Measurements from ENCODE around the gene GPAM.

GPAM gene

GRCh38 chr10:112223725-112224124, 40.2 kb upstream of the GPAM start:
- Mint-ChIP-seq H3K36me3 (ENCODE audit: low read depth) (no peaks in the 10 kb centered on the region), H3K4me1 (ENCODE audit: low read depth) (no peaks in the 10 kb centered on the region), H3K27me3 (ENCODE audit: low read depth) (no peaks in the 10 kb centered on the region), H3K4me3 (no peak overlapping the region), H3K9me3 (no peaks in the 10 kb centered on the region), H3K27ac (no peak overlapping the region)
- no peak for DNase-seq (ENCODE audit: low spot score)

- Mint-ChIP-seq H3K27ac (no peak overlapping the region), H3K4me3 (no peak overlapping the region), H3K36me3 (ENCODE audit: low read depth) (no peaks in the 10 kb centered on the region), H3K27me3 (ENCODE audit: low read depth) (no peaks in the 10 kb centered on the region), H3K9me3 (no peaks in the 10 kb centered on the region), H3K4me1 (ENCODE audit: low read depth) (no peaks in the 10 kb centered on the region)
- no peak for DNase-seq (ENCODE audit: low spot score)
Observed at GRCh38 chr10:112222799-112223198, 39.2 kb upstream of the GPAM start.

GRCh38 chr10:112221545-112221944, 38.0 kb upstream of the GPAM start:
- DNase-seq (ENCODE audit: low spot score): no peak
- no peaks in the 10 kb centered on the region for H3K4me1 Mint-ChIP-seq (ENCODE audit: low read depth)
- no peaks in the 10 kb centered on the region for H3K27me3 Mint-ChIP-seq (ENCODE audit: low read depth)
- H3K27ac Mint-ChIP-seq: no peak overlapping the region
- no peaks in the 10 kb centered on the region for H3K36me3 Mint-ChIP-seq (ENCODE audit: low read depth)
- H3K4me3 Mint-ChIP-seq: no peak overlapping the region
- H3K9me3 Mint-ChIP-seq: no peaks in the 10 kb centered on the region

GRCh38 chr10:112218960-112219359, 35.4 kb upstream of the GPAM start:
- no peaks in the 10 kb centered on the region for H3K4me1 Mint-ChIP-seq (ENCODE audit: low read depth)
- H3K9me3 Mint-ChIP-seq: no peaks in the 10 kb centered on the region
- H3K27ac Mint-ChIP-seq: no peak overlapping the region
- H3K27me3 Mint-ChIP-seq (ENCODE audit: low read depth): no peaks in the 10 kb centered on the region
- H3K36me3 Mint-ChIP-seq (ENCODE audit: low read depth): no peaks in the 10 kb centered on the region
- no peak for DNase-seq (ENCODE audit: low spot score)
- no peak overlapping the region for H3K4me3 Mint-ChIP-seq

- Mint-ChIP-seq H3K4me1 (ENCODE audit: low read depth) (no peaks in the 10 kb centered on the region), H3K27me3 (ENCODE audit: low read depth) (no peaks in the 10 kb centered on the region), H3K4me3 (no peak overlapping the region), H3K9me3 (no peaks in the 10 kb centered on the region), H3K27ac (no peak overlapping the region), H3K36me3 (ENCODE audit: low read depth) (no peaks in the 10 kb centered on the region)
- DNase-seq (ENCODE audit: low spot score): no peak
Observed at GRCh38 chr10:112218036-112218390, 34.4 kb upstream of the GPAM start.

- Mint-ChIP-seq H3K36me3 (ENCODE audit: low read depth) (no peaks in the 10 kb centered on the region), H3K9me3 (no peaks in the 10 kb centered on the region), H3K27ac (no peak overlapping the region), H3K27me3 (ENCODE audit: low read depth) (no peaks in the 10 kb centered on the region), H3K4me1 (ENCODE audit: low read depth) (no peaks in the 10 kb centered on the region), H3K4me3 (no peak overlapping the region)
- no peak for DNase-seq (ENCODE audit: low spot score)
Observed at GRCh38 chr10:112217386-112218035, 33.9 kb upstream of the GPAM start.

GRCh38 chr10:112216966-112217365, 33.4 kb upstream of the GPAM start:
- no peak for DNase-seq (ENCODE audit: low spot score)
- no peak overlapping the region for H3K27ac Mint-ChIP-seq
- H3K4me1 Mint-ChIP-seq (ENCODE audit: low read depth): no peaks in the 10 kb centered on the region
- H3K4me3 Mint-ChIP-seq: no peak overlapping the region
- no peaks in the 10 kb centered on the region for H3K9me3 Mint-ChIP-seq
- no peaks in the 10 kb centered on the region for H3K36me3 Mint-ChIP-seq (ENCODE audit: low read depth)
- H3K27me3 Mint-ChIP-seq (ENCODE audit: low read depth): no peaks in the 10 kb centered on the region

GRCh38 chr10:112216151-112216550, 32.6 kb upstream of the GPAM start:
- H3K4me3 Mint-ChIP-seq: no peak overlapping the region
- no peak overlapping the region for H3K27ac Mint-ChIP-seq
- H3K9me3 Mint-ChIP-seq: no peaks in the 10 kb centered on the region
- no peaks in the 10 kb centered on the region for H3K4me1 Mint-ChIP-seq (ENCODE audit: low read depth)
- no peaks in the 10 kb centered on the region for H3K36me3 Mint-ChIP-seq (ENCODE audit: low read depth)
- no peak for DNase-seq (ENCODE audit: low spot score)
- H3K27me3 Mint-ChIP-seq (ENCODE audit: low read depth): no peaks in the 10 kb centered on the region

GRCh38 chr10:112215342-112215774, 31.8 kb upstream of the GPAM start:
- Mint-ChIP-seq H3K9me3 (no peaks in the 10 kb centered on the region), H3K27ac (no peak overlapping the region), H3K27me3 (ENCODE audit: low read depth) (no peaks in the 10 kb centered on the region), H3K4me3 (no peak overlapping the region), H3K4me1 (ENCODE audit: low read depth) (no peaks in the 10 kb centered on the region), H3K36me3 (ENCODE audit: low read depth) (no peaks in the 10 kb centered on the region)
- DNase-seq (ENCODE audit: low spot score): no peak

- DNase-seq (ENCODE audit: low spot score): no peak
- Mint-ChIP-seq H3K27me3 (ENCODE audit: low read depth) (no peaks in the 10 kb centered on the region), H3K4me3 (no peak overlapping the region), H3K27ac (no peak overlapping the region), H3K4me1 (ENCODE audit: low read depth) (no peaks in the 10 kb centered on the region), H3K36me3 (ENCODE audit: low read depth) (no peaks in the 10 kb centered on the region), H3K9me3 (no peaks in the 10 kb centered on the region)
Observed at GRCh38 chr10:112214298-112214926, 30.8 kb upstream of the GPAM start.

GRCh38 chr10:112213836-112214235, 30.3 kb upstream of the GPAM start:
- Mint-ChIP-seq H3K4me1 (ENCODE audit: low read depth) (no peaks in the 10 kb centered on the region), H3K36me3 (ENCODE audit: low read depth) (no peaks in the 10 kb centered on the region), H3K27me3 (ENCODE audit: low read depth) (no peaks in the 10 kb centered on the region), H3K4me3 (no peak overlapping the region), H3K27ac (no peak overlapping the region), H3K9me3 (no peaks in the 10 kb centered on the region)
- no peak for DNase-seq (ENCODE audit: low spot score)

GRCh38 chr10:112213098-112213823, 29.7 kb upstream of the GPAM start:
- no peak overlapping the region for H3K27ac Mint-ChIP-seq
- no peaks in the 10 kb centered on the region for H3K9me3 Mint-ChIP-seq
- no peak overlapping the region for H3K4me3 Mint-ChIP-seq
- no peaks in the 10 kb centered on the region for H3K36me3 Mint-ChIP-seq (ENCODE audit: low read depth)
- no peak for DNase-seq (ENCODE audit: low spot score)
- H3K27me3 Mint-ChIP-seq (ENCODE audit: low read depth): no peaks in the 10 kb centered on the region
- no peaks in the 10 kb centered on the region for H3K4me1 Mint-ChIP-seq (ENCODE audit: low read depth)

- no peaks in the 10 kb centered on the region for H3K4me1 Mint-ChIP-seq (ENCODE audit: low read depth)
- DNase-seq (ENCODE audit: low spot score): no peak
- no peaks in the 10 kb centered on the region for H3K36me3 Mint-ChIP-seq (ENCODE audit: low read depth)
- no peak overlapping the region for H3K27ac Mint-ChIP-seq
- H3K9me3 Mint-ChIP-seq: no peaks in the 10 kb centered on the region
- no peak overlapping the region for H3K4me3 Mint-ChIP-seq
- no peaks in the 10 kb centered on the region for H3K27me3 Mint-ChIP-seq (ENCODE audit: low read depth)
Observed at GRCh38 chr10:112210666-112211065, 27.1 kb upstream of the GPAM start.

- no peak for DNase-seq (ENCODE audit: low spot score)
- H3K36me3 Mint-ChIP-seq (ENCODE audit: low read depth): no peaks in the 10 kb centered on the region
- H3K4me3 Mint-ChIP-seq: no peak overlapping the region
- no peak overlapping the region for H3K27ac Mint-ChIP-seq
- H3K4me1 Mint-ChIP-seq (ENCODE audit: low read depth): no peaks in the 10 kb centered on the region
- no peaks in the 10 kb centered on the region for H3K27me3 Mint-ChIP-seq (ENCODE audit: low read depth)
- H3K9me3 Mint-ChIP-seq: no peaks in the 10 kb centered on the region
Observed at GRCh38 chr10:112209684-112210131, 26.1 kb upstream of the GPAM start.
